ENCODE measurements around the gene MRPL37. TPM values are rescaled to one million over a fixed set of nuclear protein-coding genes. Genes with fewer than 3 reads are reported as not detected.

Gene MRPL37
- total RNA-seq, 5 donors from 2014 or later (not counting 1 experiment from before 2014, with no cell fraction given), result 27.4 to 45.7 (median 40.6) TPM

DNA sequence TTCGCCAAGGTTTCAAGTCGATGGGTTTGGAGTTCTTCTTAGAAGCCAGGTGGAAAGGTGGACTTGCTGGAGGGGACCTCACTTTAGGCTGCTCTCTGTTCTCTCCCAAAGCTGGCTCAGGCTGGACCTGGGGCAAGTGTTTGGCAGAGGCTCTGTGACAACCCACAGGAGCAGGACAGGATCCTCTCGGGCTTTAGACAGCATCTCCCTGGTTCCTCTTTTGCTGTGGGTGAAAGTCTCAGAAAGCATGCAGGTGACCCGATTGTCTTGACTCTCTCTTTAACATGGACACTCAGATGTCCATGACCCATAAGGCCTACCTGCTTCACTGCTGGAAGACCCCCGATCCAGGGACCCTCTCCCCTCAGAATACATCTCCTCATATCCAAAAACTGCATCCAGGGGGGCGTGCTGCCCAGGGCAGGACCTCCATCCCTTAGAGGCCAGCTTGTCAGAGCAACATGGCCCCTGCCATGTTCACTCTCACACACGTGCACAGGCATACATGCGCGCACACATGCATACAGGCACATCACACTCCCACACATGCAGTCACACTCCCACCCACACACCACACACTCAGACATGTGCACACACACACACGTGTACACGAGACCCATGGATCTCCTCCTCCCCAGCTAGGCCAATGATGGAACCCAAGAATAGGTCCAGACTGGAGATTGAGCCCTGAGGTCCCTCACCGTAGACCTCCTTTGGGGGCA is 21.3 kb downstream of the MRPL37 start:
- Histone ChIP-seq H3K36me3 (ENCODE audit: control insufficient read depth in 2 of 2, extremely low read depth in 1 of 2, insufficient read depth in 1 of 2, low read length in 1 of 2) (peaks cover 10 to 50% of the 10 kb centered on the region in 2 donors), H3K4me3 (ENCODE audit: control insufficient read depth in 1 of 2, extremely low read depth in 1 of 2, low read length in 1 of 2) (no peak overlapping the region), H3K27me3 (replicated peaks in 1 of 2; ENCODE audit: control insufficient read depth in 2 of 2, extremely low read depth in 1 of 2, insufficient read depth in 2 of 2, low read length in 1 of 2) (no peaks in the 10 kb centered on the region), H3K9me3 (no peaks in the 10 kb centered on the region), H3K4me1 (ENCODE audit: control insufficient read depth in 1 of 2, extremely low read depth in 1 of 2, insufficient read depth in 2 of 2, low read length in 2 of 2) (no peaks in the 10 kb centered on the region), H3K27ac (ENCODE audit: low read length) (no peak overlapping the region)
- Mint-ChIP-seq H3K9me3 (no peaks in the 10 kb centered on the region), H3K4me3 (no peak overlapping the region), H3K36me3 (peaks cover 30% of the 10 kb centered on the region), H3K27me3 (no peaks in the 10 kb centered on the region), H3K4me1 (peaks cover 0 to 21% (median 3%) of the 10 kb centered on the region in 3 donors), H3K27ac (no peak overlapping the region)
- 95% methylated on average over 9 of the region's 12 CpGs for WGBS (ENCODE audit: insufficient coverage)
- DNase-seq (no peak), ATAC-seq (replicated peaks in 1 of 4) (no peak)
- ChIA-PET CTCF (no interaction called here), POLR2A (no interaction called here)

DNA sequence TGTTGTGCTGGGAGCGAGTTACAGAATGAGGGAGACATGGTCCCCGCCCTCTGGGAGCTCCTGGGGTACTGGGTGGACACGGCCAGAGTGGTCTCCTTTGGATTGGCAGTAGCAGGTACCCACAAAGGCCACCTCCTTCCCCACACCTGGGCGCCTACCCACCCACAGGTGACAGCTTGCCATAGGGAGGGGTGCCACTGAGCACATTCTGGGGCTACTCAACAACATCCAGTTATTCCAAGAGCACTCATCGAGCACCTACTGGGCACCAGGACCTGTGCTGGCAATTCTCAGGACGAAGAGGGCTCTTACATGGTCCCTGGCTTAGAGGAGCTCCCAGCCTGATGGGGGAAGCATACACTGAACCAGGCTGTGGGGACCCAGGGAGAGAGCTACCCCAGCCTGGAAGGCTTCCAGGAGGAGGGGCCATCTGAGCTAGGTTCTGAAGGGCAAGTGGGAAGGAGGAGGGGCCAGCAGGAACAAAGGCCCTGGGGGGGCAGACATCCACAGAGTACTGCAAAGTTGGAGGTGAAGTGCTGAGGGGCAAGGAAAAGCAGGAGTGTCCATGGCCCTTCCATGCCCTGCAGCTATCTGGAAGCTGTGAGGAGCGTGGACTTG is 22.0 kb downstream of the MRPL37 start:
- Mint-ChIP-seq H3K4me3 (no peak overlapping the region), H3K27me3 (no peaks in the 10 kb centered on the region), H3K4me1 (peaks cover 0 to 21% (median 3%) of the 10 kb centered on the region in 3 donors), H3K36me3 (peaks cover 24% of the 10 kb centered on the region), H3K27ac (peak overlapping the region in 1 of 2 donors; percentile 64), H3K9me3 (no peaks in the 10 kb centered on the region)
- Histone ChIP-seq H3K4me1 (ENCODE audit: control insufficient read depth in 1 of 2, extremely low read depth in 1 of 2, insufficient read depth in 2 of 2, low read length in 2 of 2) (no peaks in the 10 kb centered on the region), H3K9me3 (no peaks in the 10 kb centered on the region), H3K27me3 (replicated peaks in 1 of 2; ENCODE audit: control insufficient read depth in 2 of 2, extremely low read depth in 1 of 2, insufficient read depth in 2 of 2, low read length in 1 of 2) (no peaks in the 10 kb centered on the region), H3K36me3 (ENCODE audit: control insufficient read depth in 2 of 2, extremely low read depth in 1 of 2, insufficient read depth in 1 of 2, low read length in 1 of 2) (peaks cover 10 to 43% of the 10 kb centered on the region in 2 donors), H3K27ac (ENCODE audit: low read length) (no peak overlapping the region), H3K4me3 (ENCODE audit: control insufficient read depth in 1 of 2, extremely low read depth in 1 of 2, low read length in 1 of 2) (no peak overlapping the region)
- POLR2A ChIA-PET, result no interaction called here
- peak in 1 of 4 experiments; percentile 25 for ATAC-seq (replicated peaks in 1 of 4)
- no peak for DNase-seq
- CTCF ChIA-PET, result no interaction called here
- WGBS (ENCODE audit: insufficient coverage), result 97% methylated on average over 4 of the region's 7 CpGs

- H3K36me3 Mint-ChIP-seq, result peaks cover 19% of the 10 kb centered on the region
- peak overlapping the region in 1 of 2 donors; percentile 7 for H3K27ac Mint-ChIP-seq
- POLR2A ChIA-PET, result no interaction called here
- peaks cover 0 to 15% (median 3%) of the 10 kb centered on the region in 3 donors for H3K4me1 Mint-ChIP-seq
- CTCF ChIA-PET, result no interaction called here
- Histone ChIP-seq H3K9me3 (no peaks in the 10 kb centered on the region), H3K36me3 (ENCODE audit: control insufficient read depth in 2 of 2, extremely low read depth in 1 of 2, insufficient read depth in 1 of 2, low read length in 1 of 2) (peaks cover 10 to 35% of the 10 kb centered on the region in 2 donors), H3K4me3 (ENCODE audit: control insufficient read depth in 1 of 2, extremely low read depth in 1 of 2, low read length in 1 of 2) (no peak overlapping the region), H3K4me1 (ENCODE audit: control insufficient read depth in 1 of 2, extremely low read depth in 1 of 2, insufficient read depth in 2 of 2, low read length in 2 of 2) (no peaks in the 10 kb centered on the region), H3K27ac (ENCODE audit: low read length) (no peak overlapping the region), H3K27me3 (replicated peaks in 1 of 2; ENCODE audit: control insufficient read depth in 2 of 2, extremely low read depth in 1 of 2, insufficient read depth in 2 of 2, low read length in 1 of 2) (no peaks in the 10 kb centered on the region)
- no peak overlapping the region for H3K4me3 Mint-ChIP-seq
- H3K9me3 Mint-ChIP-seq, result no peaks in the 10 kb centered on the region
- H3K27me3 Mint-ChIP-seq, result no peaks in the 10 kb centered on the region
- 93% methylated on average over 3 of the region's 6 CpGs for WGBS (ENCODE audit: insufficient coverage)
- DNase-seq (no peak), ATAC-seq (replicated peaks in 1 of 4) (no peak)
These were observed 22.7 kb downstream of the MRPL37 start for GRCh38 chr1:54222711-54223110.

GRCh38 chr1:54223441-54224202 is 23.7 kb downstream of the MRPL37 start:
- 93% methylated on average over 9 of the region's 16 CpGs for WGBS (ENCODE audit: insufficient coverage)
- H3K36me3 Mint-ChIP-seq, result peaks cover 12% of the 10 kb centered on the region
- no peaks in the 10 kb centered on the region for H3K9me3 Mint-ChIP-seq
- Histone ChIP-seq H3K27me3 (replicated peaks in 1 of 2; ENCODE audit: control insufficient read depth in 2 of 2, extremely low read depth in 1 of 2, insufficient read depth in 2 of 2, low read length in 1 of 2) (no peaks in the 10 kb centered on the region), H3K36me3 (ENCODE audit: control insufficient read depth in 2 of 2, extremely low read depth in 1 of 2, insufficient read depth in 1 of 2, low read length in 1 of 2) (peaks cover 5 to 30% of the 10 kb centered on the region in 2 donors), H3K27ac (ENCODE audit: low read length) (no peak overlapping the region), H3K9me3 (no peaks in the 10 kb centered on the region), H3K4me3 (ENCODE audit: control insufficient read depth in 1 of 2, extremely low read depth in 1 of 2, low read length in 1 of 2) (no peak overlapping the region), H3K4me1 (ENCODE audit: control insufficient read depth in 1 of 2, extremely low read depth in 1 of 2, insufficient read depth in 2 of 2, low read length in 2 of 2) (no peaks in the 10 kb centered on the region)
- ATAC-seq (replicated peaks in 1 of 4), result no peak
- H3K27ac Mint-ChIP-seq, result peak overlapping the region in 1 of 2 donors; percentile 8
- H3K4me3 Mint-ChIP-seq, result no peak overlapping the region
- peaks cover 0 to 15% (median 3%) of the 10 kb centered on the region in 3 donors for H3K4me1 Mint-ChIP-seq
- ChIA-PET CTCF (no interaction called here), POLR2A (no interaction called here)
- no peaks in the 10 kb centered on the region for H3K27me3 Mint-ChIP-seq
- no peak for DNase-seq

DNA sequence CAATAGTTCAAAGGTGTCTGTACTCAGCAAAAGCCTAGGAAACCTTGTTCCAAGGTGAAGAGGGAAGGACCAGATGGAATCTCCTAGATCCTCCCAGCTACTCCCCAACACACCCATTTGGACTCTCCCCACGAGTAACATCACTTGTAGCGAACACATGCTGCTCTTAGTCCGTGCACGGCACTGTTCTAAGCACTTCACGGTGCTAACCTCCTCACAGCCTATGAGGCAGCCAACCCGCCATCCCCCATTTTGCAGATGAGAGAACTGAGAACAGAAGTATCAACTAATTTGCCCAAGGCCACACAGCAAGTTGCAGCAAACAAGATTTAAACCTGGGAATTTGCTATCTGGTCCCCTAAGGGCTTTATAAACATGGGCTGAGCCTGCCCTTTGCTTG is 24.3 kb downstream of the MRPL37 start:
- Mint-ChIP-seq H3K9me3 (no peaks in the 10 kb centered on the region), H3K4me3 (no peak overlapping the region), H3K4me1 (peaks cover 2 to 19% (median 6%) of the 10 kb centered on the region in 3 donors), H3K36me3 (peaks cover 13% of the 10 kb centered on the region), H3K27ac (no peak overlapping the region), H3K27me3 (no peaks in the 10 kb centered on the region)
- CTCF ChIA-PET, result no interaction called here
- DNase-seq (no peak), ATAC-seq (replicated peaks in 1 of 4) (no peak)
- Histone ChIP-seq H3K4me3 (ENCODE audit: control insufficient read depth in 1 of 2, extremely low read depth in 1 of 2, low read length in 1 of 2) (no peak overlapping the region), H3K36me3 (ENCODE audit: control insufficient read depth in 2 of 2, extremely low read depth in 1 of 2, insufficient read depth in 1 of 2, low read length in 1 of 2) (peaks cover 5 to 28% of the 10 kb centered on the region in 2 donors), H3K27me3 (replicated peaks in 1 of 2; ENCODE audit: control insufficient read depth in 2 of 2, extremely low read depth in 1 of 2, insufficient read depth in 2 of 2, low read length in 1 of 2) (no peaks in the 10 kb centered on the region), H3K27ac (ENCODE audit: low read length) (no peak overlapping the region), H3K4me1 (ENCODE audit: control insufficient read depth in 1 of 2, extremely low read depth in 1 of 2, insufficient read depth in 2 of 2, low read length in 2 of 2) (no peaks in the 10 kb centered on the region), H3K9me3 (no peaks in the 10 kb centered on the region)
- POLR2A ChIA-PET, result no interaction called here
- 91% methylated on average over 4 of the region's 6 CpGs for WGBS (ENCODE audit: insufficient coverage)

- Histone ChIP-seq H3K9me3 (no peaks in the 10 kb centered on the region), H3K4me1 (ENCODE audit: control insufficient read depth in 1 of 2, extremely low read depth in 1 of 2, insufficient read depth in 2 of 2, low read length in 2 of 2) (no peaks in the 10 kb centered on the region), H3K27ac (ENCODE audit: low read length) (no peak overlapping the region), H3K27me3 (replicated peaks in 1 of 2; ENCODE audit: control insufficient read depth in 2 of 2, extremely low read depth in 1 of 2, insufficient read depth in 2 of 2, low read length in 1 of 2) (no peaks in the 10 kb centered on the region), H3K4me3 (ENCODE audit: control insufficient read depth in 1 of 2, extremely low read depth in 1 of 2, low read length in 1 of 2) (no peak overlapping the region), H3K36me3 (ENCODE audit: control insufficient read depth in 2 of 2, extremely low read depth in 1 of 2, insufficient read depth in 1 of 2, low read length in 1 of 2) (peaks cover 5 to 28% of the 10 kb centered on the region in 2 donors)
- POLR2A ChIA-PET, result no interaction called here
- H3K4me3 Mint-ChIP-seq, result no peak overlapping the region
- CTCF ChIA-PET, result no interaction called here
- 63% methylated on average over 1 of the region's 6 CpGs for WGBS (ENCODE audit: insufficient coverage)
- no peak overlapping the region for H3K27ac Mint-ChIP-seq
- ATAC-seq (replicated peaks in 1 of 4) (no peak), DNase-seq (no peak)
- H3K9me3 Mint-ChIP-seq, result no peaks in the 10 kb centered on the region
- H3K36me3 Mint-ChIP-seq, result peaks cover 16% of the 10 kb centered on the region
- H3K4me1 Mint-ChIP-seq, result peaks cover 6 to 22% (median 13%) of the 10 kb centered on the region in 3 donors
- no peaks in the 10 kb centered on the region for H3K27me3 Mint-ChIP-seq
These were observed 25.4 kb downstream of the MRPL37 start for GRCh38 chr1:54225378-54225777.
